ENCODE measurements around the gene MCRS1.

Gene MCRS1

DNA sequence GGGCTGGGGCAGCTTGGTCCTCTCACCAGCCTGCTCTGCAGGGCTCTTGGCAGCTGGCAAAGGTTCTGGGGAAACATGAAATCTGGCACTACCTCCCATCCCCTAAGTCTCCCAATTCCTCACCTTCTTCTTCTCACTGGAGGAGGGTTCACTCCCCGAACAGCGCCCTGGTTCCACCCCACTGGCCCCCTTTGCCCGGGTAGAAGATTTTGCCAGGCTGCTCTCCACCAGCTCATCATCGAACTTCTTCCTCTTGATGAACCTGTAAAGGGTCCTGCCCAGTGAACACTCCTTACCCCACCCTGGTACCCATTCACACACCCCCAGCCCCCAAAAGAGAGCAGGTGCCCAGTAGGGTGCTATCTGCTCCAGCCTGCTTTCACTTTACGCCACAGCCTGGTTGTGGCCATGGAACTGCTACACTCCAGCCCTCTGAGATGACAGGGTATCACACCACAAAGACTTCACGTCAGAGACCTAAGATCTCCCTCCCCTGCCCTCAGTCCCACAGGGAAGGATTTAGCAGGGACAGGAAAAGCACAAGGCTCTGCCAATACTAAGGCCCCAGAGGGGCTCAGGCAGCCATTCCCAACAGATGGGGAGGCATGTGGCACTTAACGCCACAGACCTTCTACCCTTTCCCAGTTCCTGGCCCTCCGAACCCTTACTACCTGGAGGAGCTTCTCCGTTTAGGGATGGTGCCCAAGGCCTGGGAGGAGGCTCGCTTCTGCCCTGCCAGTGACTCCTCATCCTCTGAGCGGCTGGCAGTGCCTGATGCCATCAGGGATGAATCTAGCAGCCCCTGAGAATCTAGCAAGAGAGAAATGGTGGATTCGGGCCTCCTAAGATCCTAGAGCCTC, 2.3 kb downstream of the MCRS1 start:
- H2BK5ac ChIP-seq (ENCODE audit: low read length), result no peak overlapping the region
- H3K4me3 ChIP-seq (ENCODE audit: low read length), result no peak overlapping the region
- H3K36me3 ChIP-seq (ENCODE audit: control insufficient read depth, insufficient read depth, low read length), result peaks cover 4% of the 10 kb centered on the region
- peaks cover 13% of the 10 kb centered on the region for H3K79me2 ChIP-seq (ENCODE audit: control insufficient read depth, insufficient read depth, low read length)
- H3K4ac ChIP-seq (ENCODE audit: low read depth, low read length), result no peak overlapping the region
- H2BK120ac ChIP-seq (ENCODE audit: low read depth, low read length), result no peak overlapping the region
- H3K79me1 ChIP-seq (ENCODE audit: low read length), result peaks cover 13% of the 10 kb centered on the region
- no peaks in the 10 kb centered on the region for H3K27me3 ChIP-seq (ENCODE audit: insufficient read depth, low read length, poor library complexity)
- H3K4me2 ChIP-seq (ENCODE audit: low read length), result no peak overlapping the region
- no peak overlapping the region for H4K5ac ChIP-seq (ENCODE audit: low read length)
- H3K27ac ChIP-seq (ENCODE audit: low read depth, low read length), result no peak overlapping the region
- no peak overlapping the region for H4K8ac ChIP-seq (ENCODE audit: low read depth, low read length)
- peaks cover 4% of the 10 kb centered on the region for H3K4me1 ChIP-seq (ENCODE audit: control insufficient read depth, low read depth, low read length)
- H3K18ac ChIP-seq (ENCODE audit: low read length), result no peak overlapping the region
- no peak overlapping the region for H2BK15ac ChIP-seq (replicated peaks; ENCODE audit: low read depth)
- DNase-seq, result no peak
- H3K9ac ChIP-seq (ENCODE audit: low read length), result no peak overlapping the region
- no peak overlapping the region for H2AK5ac ChIP-seq (ENCODE audit: low read length)
- WGBS (ENCODE audit: extremely low coverage, insufficient coverage, low lambda C conversion rate), result no CpG with 5 or more reads among the region's 12 CpGs
- no peak overlapping the region for H3K56ac ChIP-seq (ENCODE audit: low read length)
- H3K23ac ChIP-seq (ENCODE audit: low read length), result no peak overlapping the region

DNA sequence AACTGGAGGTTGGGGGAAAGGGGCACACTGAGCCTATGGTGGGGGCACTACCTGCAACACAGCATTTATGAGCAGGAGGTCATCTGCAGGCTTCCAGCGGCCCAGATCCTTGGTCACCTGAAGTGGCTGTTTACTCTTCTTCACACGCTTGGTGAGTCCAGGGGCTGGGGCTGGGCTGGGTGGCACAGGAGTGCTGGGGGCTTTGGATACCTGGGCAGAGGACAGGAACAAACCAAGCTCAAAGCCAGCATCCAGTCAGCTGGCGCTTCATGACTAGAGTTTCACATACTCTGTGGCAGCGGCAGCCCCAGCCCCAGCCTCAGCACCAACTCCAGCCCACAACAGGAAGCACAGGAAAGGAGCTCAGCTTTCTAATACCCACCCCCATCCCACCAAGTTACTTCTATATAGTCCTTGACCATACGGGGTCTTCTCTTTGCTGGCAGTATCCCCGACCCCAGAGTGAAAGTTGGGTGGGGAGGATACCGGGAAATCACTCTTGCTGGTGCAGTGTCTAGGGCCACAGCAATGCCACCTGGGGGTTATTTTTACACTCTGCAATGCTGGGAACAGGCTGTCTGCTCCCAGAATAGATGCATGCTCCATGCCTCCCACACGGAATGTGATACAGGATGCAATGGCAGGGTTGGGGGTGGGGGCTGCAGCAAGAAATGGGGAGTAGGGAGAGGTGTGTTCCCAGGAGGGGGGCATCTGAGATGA, 3.1 kb downstream of the MCRS1 start:
- H3K4me1 ChIP-seq (ENCODE audit: control insufficient read depth, low read depth, low read length), result peaks cover 4% of the 10 kb centered on the region
- H3K4me2 ChIP-seq (ENCODE audit: low read length), result no peak overlapping the region
- no peak overlapping the region for H3K56ac ChIP-seq (ENCODE audit: low read length)
- WGBS (ENCODE audit: extremely low coverage, insufficient coverage, low lambda C conversion rate), result no CpG with 5 or more reads among the region's 8 CpGs
- H3K18ac ChIP-seq (ENCODE audit: low read length), result no peak overlapping the region
- H3K79me2 ChIP-seq (ENCODE audit: control insufficient read depth, insufficient read depth, low read length), result peaks cover 13% of the 10 kb centered on the region
- peaks cover 4% of the 10 kb centered on the region for H3K36me3 ChIP-seq (ENCODE audit: control insufficient read depth, insufficient read depth, low read length)
- DNase-seq, result no peak
- H3K4ac ChIP-seq (ENCODE audit: low read depth, low read length), result no peak overlapping the region
- H2BK120ac ChIP-seq (ENCODE audit: low read depth, low read length), result no peak overlapping the region
- no peak overlapping the region for H4K5ac ChIP-seq (ENCODE audit: low read length)
- no peak overlapping the region for H3K23ac ChIP-seq (ENCODE audit: low read length)
- no peak overlapping the region for H3K27ac ChIP-seq (ENCODE audit: low read depth, low read length)
- peaks cover 13% of the 10 kb centered on the region for H3K79me1 ChIP-seq (ENCODE audit: low read length)
- no peak overlapping the region for H2BK5ac ChIP-seq (ENCODE audit: low read length)
- H4K8ac ChIP-seq (ENCODE audit: low read depth, low read length), result no peak overlapping the region
- no peak overlapping the region for H2AK5ac ChIP-seq (ENCODE audit: low read length)
- no peaks in the 10 kb centered on the region for H3K27me3 ChIP-seq (ENCODE audit: insufficient read depth, low read length, poor library complexity)
- H3K9ac ChIP-seq (ENCODE audit: low read length), result no peak overlapping the region
- H3K4me3 ChIP-seq (ENCODE audit: low read length), result no peak overlapping the region
- no peak overlapping the region for H2BK15ac ChIP-seq (replicated peaks; ENCODE audit: low read depth)

DNA sequence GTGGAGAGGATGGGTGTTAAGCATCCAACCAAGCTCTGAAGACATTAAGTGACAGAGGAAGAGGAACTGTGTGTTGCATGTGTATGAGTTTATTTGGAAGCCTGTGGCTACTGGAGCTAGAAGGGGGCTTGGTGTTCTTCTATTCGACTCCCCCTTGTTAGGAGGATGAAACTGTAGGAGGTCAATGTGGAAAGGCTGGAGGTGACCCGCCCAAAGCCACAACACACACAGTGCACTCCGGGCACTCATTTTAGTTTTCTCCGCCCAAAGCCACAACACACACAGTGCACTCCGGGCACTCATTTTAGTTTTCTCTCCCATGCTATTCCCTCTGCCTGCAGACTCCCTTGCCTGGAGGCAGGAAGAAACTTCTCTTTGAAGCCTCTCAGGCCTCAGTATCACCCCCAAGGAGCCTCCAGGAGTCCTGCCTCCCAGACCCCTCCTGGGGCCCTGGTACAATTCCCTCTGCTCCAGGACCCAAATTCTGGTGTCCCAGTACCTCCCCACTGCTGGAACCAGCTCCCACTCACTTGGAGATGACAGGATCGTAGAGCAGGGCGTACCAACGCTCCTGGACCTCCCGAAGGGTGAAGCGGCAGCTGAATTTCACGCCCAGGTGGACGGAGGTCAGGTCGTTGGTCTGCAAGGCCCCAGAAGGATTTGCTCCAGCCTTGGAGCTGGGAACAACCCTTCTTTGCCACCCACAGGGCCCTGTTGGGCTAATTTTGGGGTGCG, 3.8 kb downstream of the MCRS1 start:
- peaks cover 11% of the 10 kb centered on the region for H3K36me3 ChIP-seq (ENCODE audit: control insufficient read depth, insufficient read depth, low read length)

DNA sequence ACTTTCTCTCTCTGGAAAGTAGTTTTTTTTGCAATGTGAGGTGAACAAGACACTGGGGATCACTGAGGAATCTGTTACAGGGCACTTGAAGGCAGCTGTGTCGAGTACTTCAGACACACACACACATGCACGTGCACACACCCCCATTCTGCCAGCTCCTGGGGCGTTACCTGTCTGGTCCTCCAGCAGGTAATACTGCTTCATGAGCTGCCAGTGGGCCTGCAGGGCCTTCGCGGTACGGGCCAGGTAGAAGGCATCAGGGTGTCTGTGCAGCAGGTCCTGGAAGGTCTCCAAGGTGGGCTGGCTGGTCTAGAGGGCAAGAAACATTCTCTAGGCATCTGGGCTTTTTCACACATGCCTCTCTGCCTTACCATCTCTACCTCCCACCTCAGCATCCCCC, 5.1 kb downstream of the MCRS1 start:
- Histone ChIP-seq H3K56ac (ENCODE audit: low read length) (no peak overlapping the region), H4K5ac (ENCODE audit: low read length) (no peak overlapping the region), H3K27me3 (ENCODE audit: insufficient read depth, low read length, poor library complexity) (no peaks in the 10 kb centered on the region), H3K4me3 (ENCODE audit: low read length) (no peak overlapping the region), H2BK15ac (replicated peaks; ENCODE audit: low read depth) (no peak overlapping the region), H3K79me1 (ENCODE audit: low read length) (peaks cover 13% of the 10 kb centered on the region), H3K27ac (ENCODE audit: low read depth, low read length) (no peak overlapping the region), H2AK5ac (ENCODE audit: low read length) (no peak overlapping the region), H3K18ac (ENCODE audit: low read length) (no peak overlapping the region), H3K79me2 (ENCODE audit: control insufficient read depth, insufficient read depth, low read length) (peaks cover 13% of the 10 kb centered on the region), H3K36me3 (ENCODE audit: control insufficient read depth, insufficient read depth, low read length) (peaks cover 12% of the 10 kb centered on the region), H2BK5ac (ENCODE audit: low read length) (no peak overlapping the region), H3K4me2 (ENCODE audit: low read length) (no peak overlapping the region), H3K9ac (ENCODE audit: low read length) (no peak overlapping the region), H3K4me1 (ENCODE audit: control insufficient read depth, low read depth, low read length) (peaks cover 4% of the 10 kb centered on the region), H3K23ac (ENCODE audit: low read length) (no peak overlapping the region), H2BK120ac (ENCODE audit: low read depth, low read length) (no peak overlapping the region), H4K8ac (ENCODE audit: low read depth, low read length) (no peak overlapping the region), H3K4ac (ENCODE audit: low read depth, low read length) (no peak overlapping the region)
- WGBS (ENCODE audit: extremely low coverage, insufficient coverage, low lambda C conversion rate), result no CpG with 5 or more reads among the region's 6 CpGs
- no peak for DNase-seq

More for the DNA sequence above, 3.8 kb downstream of the MCRS1 start:
- Histone ChIP-seq H3K79me1 (ENCODE audit: low read length) (peaks cover 13% of the 10 kb centered on the region), H2AK5ac (ENCODE audit: low read length) (no peak overlapping the region), H3K4me1 (ENCODE audit: control insufficient read depth, low read depth, low read length) (peaks cover 4% of the 10 kb centered on the region), H3K9ac (ENCODE audit: low read length) (no peak overlapping the region), H3K23ac (ENCODE audit: low read length) (no peak overlapping the region), H3K4me3 (ENCODE audit: low read length) (no peak overlapping the region), H2BK15ac (replicated peaks; ENCODE audit: low read depth) (no peak overlapping the region), H3K79me2 (ENCODE audit: control insufficient read depth, insufficient read depth, low read length) (peaks cover 13% of the 10 kb centered on the region), H3K4ac (ENCODE audit: low read depth, low read length) (no peak overlapping the region), H3K4me2 (ENCODE audit: low read length) (no peak overlapping the region), H3K56ac (ENCODE audit: low read length) (no peak overlapping the region), H3K18ac (ENCODE audit: low read length) (no peak overlapping the region), H2BK5ac (ENCODE audit: low read length) (no peak overlapping the region), H2BK120ac (ENCODE audit: low read depth, low read length) (no peak overlapping the region), H3K27ac (ENCODE audit: low read depth, low read length) (no peak overlapping the region), H4K8ac (ENCODE audit: low read depth, low read length) (no peak overlapping the region), H4K5ac (ENCODE audit: low read length) (no peak overlapping the region), H3K27me3 (ENCODE audit: insufficient read depth, low read length, poor library complexity) (no peaks in the 10 kb centered on the region)
- no peak for DNase-seq
- WGBS (ENCODE audit: extremely low coverage, insufficient coverage, low lambda C conversion rate), result no CpG with 5 or more reads among the region's 14 CpGs

GRCh38 chr12:49562233-49562632, 5.7 kb downstream of the MCRS1 start:
- H3K36me3 ChIP-seq (ENCODE audit: control insufficient read depth, insufficient read depth, low read length), result peaks cover 12% of the 10 kb centered on the region
- H2BK5ac ChIP-seq (ENCODE audit: low read length), result no peak overlapping the region
- peaks cover 10% of the 10 kb centered on the region for H3K79me1 ChIP-seq (ENCODE audit: low read length)
- no peak overlapping the region for H3K18ac ChIP-seq (ENCODE audit: low read length)
- H4K8ac ChIP-seq (ENCODE audit: low read depth, low read length), result no peak overlapping the region
- no peak overlapping the region for H2BK15ac ChIP-seq (replicated peaks; ENCODE audit: low read depth)
- H3K4ac ChIP-seq (ENCODE audit: low read depth, low read length), result no peak overlapping the region
- no peak overlapping the region for H3K23ac ChIP-seq (ENCODE audit: low read length)
- no CpG with 5 or more reads among the region's 6 CpGs for WGBS (ENCODE audit: extremely low coverage, insufficient coverage, low lambda C conversion rate)
- H3K4me3 ChIP-seq (ENCODE audit: low read length), result no peak overlapping the region
- no peak overlapping the region for H3K27ac ChIP-seq (ENCODE audit: low read depth, low read length)
- H3K4me1 ChIP-seq (ENCODE audit: control insufficient read depth, low read depth, low read length), result peaks cover 4% of the 10 kb centered on the region
- no peak overlapping the region for H3K56ac ChIP-seq (ENCODE audit: low read length)
- no peak for DNase-seq
- no peak overlapping the region for H2BK120ac ChIP-seq (ENCODE audit: low read depth, low read length)
- H2AK5ac ChIP-seq (ENCODE audit: low read length), result no peak overlapping the region
- H3K79me2 ChIP-seq (ENCODE audit: control insufficient read depth, insufficient read depth, low read length), result peaks cover 10% of the 10 kb centered on the region
- H3K9ac ChIP-seq (ENCODE audit: low read length), result no peak overlapping the region
- H3K4me2 ChIP-seq (ENCODE audit: low read length), result no peak overlapping the region
- no peaks in the 10 kb centered on the region for H3K27me3 ChIP-seq (ENCODE audit: insufficient read depth, low read length, poor library complexity)
- no peak overlapping the region for H4K5ac ChIP-seq (ENCODE audit: low read length)

All from mesendoderm (in vitro differentiated cells).